Loucy (cell line): Measurements from ENCODE around the gene DTNBP1.
"Not testable (repeated sequence)": the region's sequence is repeated elsewhere in the genome, so short reads cannot be mapped to it uniquely, and the experiment has no call there.

Source experiments
- H2AFZ ChIP-seq: fragments of 200-600 bp; sonication (generic); 2 replicates; pipeline ENCODE4 v1.6.0; 2016; ENCODE audit warnings: antibody characterized with exemption, mild to moderate bottlenecking, low read length, moderate library complexity
- H3F3A ChIP-seq: fragments of 200-600 bp; 2 replicates; pipeline ENCODE4 v1.6.0; 2016; ENCODE audit warnings: antibody characterized with exemption, low read depth, mild to moderate bottlenecking
- H3K27me3 ChIP-seq: fragments of 200-600 bp; sonication (generic); 2 replicates; pipeline ENCODE4 v1.6.1; 2014; ENCODE audit warnings: low read length, mild to moderate bottlenecking; ENCODE audit not compliant: insufficient read depth, poor library complexity, severe bottlenecking
- H3K36me3 ChIP-seq: fragments of 200-600 bp; sonication (generic); 2 replicates; pipeline ENCODE4 v1.6.1; 2016; ENCODE audit warnings: low read length; ENCODE audit not compliant: insufficient read depth
- H3K4me1 ChIP-seq: fragments of 200-600 bp; sonication (generic); 2 replicates; pipeline ENCODE4 v1.5.1; 2014; ENCODE audit warnings: low read length, mild to moderate bottlenecking; ENCODE audit not compliant: insufficient read depth, poor library complexity, severe bottlenecking
- H3K4me2 ChIP-seq: fragments of 200-600 bp; sonication (generic); 2 replicates; pipeline ENCODE4 v1.6.0; 2014; ENCODE audit warnings: antibody characterized with exemption, low read length, low read depth, mild to moderate bottlenecking; ENCODE audit not compliant: poor library complexity, severe bottlenecking
- H3K4me3 ChIP-seq: fragments of 200-600 bp; sonication (generic); 2 replicates; pipeline ENCODE4 v1.5.1; 2014; ENCODE audit warnings: low read length, mild to moderate bottlenecking, mixed read lengths; ENCODE audit not compliant: poor library complexity, severe bottlenecking
- H3K79me2 ChIP-seq: fragments of 200-600 bp; sonication (generic); 2 replicates; pipeline ENCODE4 v1.6.1; 2014; ENCODE audit warnings: low read length; ENCODE audit not compliant: insufficient read depth
- H3K9ac ChIP-seq: fragments of 200-600 bp; sonication (generic); 2 replicates; pipeline ENCODE4 v1.6.0; 2014; ENCODE audit warnings: mild to moderate bottlenecking, low read depth, low read length, moderate library complexity; ENCODE audit not compliant: poor library complexity, severe bottlenecking
- H3K9me2 ChIP-seq: fragments of 200-600 bp; sonication (generic); replicated peaks from 2 replicates; pipeline ENCODE4 v1.6.1; 2016; ENCODE audit warnings: low read depth, low read length, mixed read lengths
- H3K9me3 ChIP-seq: fragments of 200-600 bp; sonication (generic); 2 replicates; pipeline ENCODE4 v1.6.1; 2014; ENCODE audit warnings: mild to moderate bottlenecking, antibody characterized with exemption, low read length, low read depth; ENCODE audit not compliant: insufficient read depth
- H4K20me1 ChIP-seq: fragments of 200-600 bp; sonication (generic); 2 replicates; pipeline ENCODE4 v1.6.0; 2014; ENCODE audit warnings: antibody characterized with exemption, low read length, mild to moderate bottlenecking; ENCODE audit not compliant: insufficient read depth, poor library complexity, severe bottlenecking
- EZH2phosphoT487 ChIP-seq: fragments of 200-600 bp; IDR thresholded peaks from 2 replicates; pipeline ENCODE4 v1.6.1; 2018; ENCODE audit warnings: antibody characterized with exemption, mild to moderate bottlenecking, moderate library complexity, borderline replicate concordance
- TF ChIP-seq, protein P1 (sequence below): fragments of 200-600 bp; sonication (generic); conservative IDR thresholded peaks from 2 replicates; pipeline ENCODE4 v1.5.1; 2014; ENCODE audit warnings: mild to moderate bottlenecking, antibody characterized with exemption, low read length

The DTNBP1 gene

DNA sequence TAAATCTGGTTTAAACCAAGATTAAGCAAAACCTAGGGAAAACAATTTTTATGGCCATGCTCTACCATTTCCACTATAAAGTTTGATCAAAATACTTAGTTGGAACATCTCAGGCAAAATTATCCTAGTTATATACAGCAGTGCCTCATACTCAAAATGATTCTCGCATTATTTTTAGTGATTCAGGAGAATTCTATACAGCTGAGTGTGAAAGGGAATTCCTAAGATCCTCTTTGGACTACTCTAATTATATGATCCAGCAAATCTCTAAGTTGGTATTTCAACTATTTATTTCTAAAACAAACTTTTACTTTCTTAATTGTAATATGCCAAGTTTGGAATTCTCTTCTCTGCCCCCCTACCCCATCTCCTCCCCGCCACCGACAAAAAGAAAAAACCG is 8.6 kb downstream of the DTNBP1 start:
- no peak overlapping the region for H3K9ac ChIP-seq
- H3K9me3 ChIP-seq, result no peaks in the 10 kb centered on the region
- peak overlapping the region; percentile 17 for H3K4me2 ChIP-seq
- H2AFZ ChIP-seq, result no peak overlapping the region
- no peak for TF ChIP-seq EZH2phosphoT487
- TF ChIP-seq, protein P1, sequence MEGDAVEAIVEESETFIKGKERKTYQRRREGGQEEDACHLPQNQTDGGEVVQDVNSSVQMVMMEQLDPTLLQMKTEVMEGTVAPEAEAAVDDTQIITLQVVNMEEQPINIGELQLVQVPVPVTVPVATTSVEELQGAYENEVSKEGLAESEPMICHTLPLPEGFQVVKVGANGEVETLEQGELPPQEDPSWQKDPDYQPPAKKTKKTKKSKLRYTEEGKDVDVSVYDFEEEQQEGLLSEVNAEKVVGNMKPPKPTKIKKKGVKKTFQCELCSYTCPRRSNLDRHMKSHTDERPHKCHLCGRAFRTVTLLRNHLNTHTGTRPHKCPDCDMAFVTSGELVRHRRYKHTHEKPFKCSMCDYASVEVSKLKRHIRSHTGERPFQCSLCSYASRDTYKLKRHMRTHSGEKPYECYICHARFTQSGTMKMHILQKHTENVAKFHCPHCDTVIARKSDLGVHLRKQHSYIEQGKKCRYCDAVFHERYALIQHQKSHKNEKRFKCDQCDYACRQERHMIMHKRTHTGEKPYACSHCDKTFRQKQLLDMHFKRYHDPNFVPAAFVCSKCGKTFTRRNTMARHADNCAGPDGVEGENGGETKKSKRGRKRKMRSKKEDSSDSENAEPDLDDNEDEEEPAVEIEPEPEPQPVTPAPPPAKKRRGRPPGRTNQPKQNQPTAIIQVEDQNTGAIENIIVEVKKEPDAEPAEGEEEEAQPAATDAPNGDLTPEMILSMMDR, result no peak
- peaks cover 44% of the 10 kb centered on the region for H3K4me1 ChIP-seq
- H3K79me2 ChIP-seq, result peaks cover 51% of the 10 kb centered on the region
- H3K36me3 ChIP-seq, result peaks cover 5% of the 10 kb centered on the region; the same call in 1 of the 2 replicates
- peaks cover 18% of the 10 kb centered on the region for H4K20me1 ChIP-seq
- no peaks in the 10 kb centered on the region for H3K9me2 ChIP-seq
- no peak overlapping the region for H3K4me3 ChIP-seq
- H3K27me3 ChIP-seq, result no peaks in the 10 kb centered on the region
- H3F3A ChIP-seq, result peaks cover 4% of the 10 kb centered on the region; the same call in 1 of the 2 replicates

DNA sequence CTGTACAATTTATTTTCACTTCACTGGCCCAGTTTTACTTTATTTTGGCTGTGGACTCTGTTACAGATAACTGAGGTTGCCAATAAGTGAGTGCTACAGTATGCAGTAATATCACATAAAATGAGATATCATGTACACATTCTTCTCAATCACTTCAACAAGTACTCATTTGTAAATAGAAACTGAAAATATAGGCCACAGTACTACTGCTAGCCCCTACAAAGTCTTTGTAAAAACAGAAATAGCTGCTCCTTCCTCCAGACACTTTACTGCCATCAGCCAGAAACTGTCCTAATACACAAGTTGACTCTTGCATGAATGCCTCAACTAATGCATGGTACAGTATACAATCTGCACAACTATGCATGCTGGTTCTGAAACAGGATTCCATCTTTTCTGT is 9.2 kb downstream of the DTNBP1 start:
- Histone ChIP-seq H3K36me3 (peaks cover 11% of the 10 kb centered on the region; the same call in 1 of the 2 replicates), H3K4me3 (no peak overlapping the region), H4K20me1 (peaks cover 12% of the 10 kb centered on the region)

DNA sequence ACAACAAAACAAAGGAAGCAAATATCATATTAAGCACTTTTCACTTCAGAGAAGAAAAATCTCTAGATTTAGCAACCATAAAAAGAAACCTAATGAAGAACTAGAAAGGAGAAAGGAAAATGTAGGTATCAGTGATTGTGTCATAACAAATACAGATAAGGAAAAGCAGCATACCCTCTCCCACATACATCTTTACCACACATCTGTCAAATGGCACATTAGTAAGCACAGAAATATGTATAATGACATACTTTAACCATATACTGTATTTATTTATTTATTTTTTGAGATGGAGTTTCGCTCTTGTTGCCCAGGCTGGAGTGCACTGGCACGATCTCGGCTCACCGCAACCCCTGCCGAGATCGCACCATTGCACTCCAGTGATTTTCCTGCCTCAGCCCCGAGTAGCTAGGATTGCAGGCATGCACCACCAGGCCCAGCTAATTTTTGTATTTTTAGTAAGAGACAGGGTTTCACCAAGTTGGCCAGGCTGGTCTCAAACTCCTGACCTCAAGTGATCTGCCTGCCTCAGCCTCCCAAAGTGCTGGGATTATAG is 12.7 kb downstream of the DTNBP1 start:
- not testable (repeated sequence) for H4K20me1 ChIP-seq, H2AFZ ChIP-seq
- H3K79me2 ChIP-seq, result peaks cover 41% of the 10 kb centered on the region

More for the DNA sequence above, 9.2 kb downstream of the DTNBP1 start:
- no peaks in the 10 kb centered on the region for H3K9me3 ChIP-seq
- H2AFZ ChIP-seq, result no peak overlapping the region
- peaks cover 37% of the 10 kb centered on the region for H3K4me1 ChIP-seq
- peaks cover 4% of the 10 kb centered on the region; the same call in 1 of the 2 replicates for H3F3A ChIP-seq
- peaks cover 44% of the 10 kb centered on the region for H3K79me2 ChIP-seq
- no peaks in the 10 kb centered on the region for H3K27me3 ChIP-seq
- no peaks in the 10 kb centered on the region for H3K9me2 ChIP-seq
- peak overlapping the region; percentile 17 for H3K4me2 ChIP-seq
- H3K9ac ChIP-seq, result no peak overlapping the region
- TF ChIP-seq, protein P1, result no peak

DNA sequence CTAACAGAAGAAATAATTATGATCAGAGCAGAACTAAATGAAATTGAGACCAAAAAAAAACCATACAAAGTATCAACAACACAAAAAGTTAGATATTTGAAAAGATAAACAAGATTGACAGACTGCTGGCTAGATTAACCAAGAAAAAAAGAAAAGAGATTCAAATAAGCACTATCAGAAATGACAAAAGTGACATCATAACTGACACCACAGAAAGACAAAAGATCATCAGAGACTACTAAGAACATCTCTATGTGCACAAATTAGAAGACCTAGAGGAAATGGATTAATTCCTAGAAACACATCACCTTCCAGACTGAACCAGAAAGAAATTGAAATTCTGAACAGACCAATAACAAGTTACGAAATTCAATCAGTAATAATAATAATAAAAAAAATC is 17.9 kb downstream of the DTNBP1 start:
- no peak overlapping the region for H3K4me2 ChIP-seq
- peaks cover 48% of the 10 kb centered on the region for H3K79me2 ChIP-seq
- peaks cover 33% of the 10 kb centered on the region for H3K36me3 ChIP-seq
- H4K20me1 ChIP-seq, result no peaks in the 10 kb centered on the region
- H3F3A ChIP-seq, result no peaks in the 10 kb centered on the region
- TF ChIP-seq, protein P1, result no peak
- no peak for TF ChIP-seq EZH2phosphoT487
- H3K9ac ChIP-seq, result no peak overlapping the region
- H3K27me3 ChIP-seq, result peaks cover 4% of the 10 kb centered on the region
- H3K9me2 ChIP-seq, result no peaks in the 10 kb centered on the region
- peaks cover 19% of the 10 kb centered on the region for H3K9me3 ChIP-seq
- no peaks in the 10 kb centered on the region for H3K4me1 ChIP-seq
- no peak overlapping the region for H2AFZ ChIP-seq
- no peak overlapping the region for H3K4me3 ChIP-seq

More for the DNA sequence above, 12.7 kb downstream of the DTNBP1 start:
- H3K4me2 ChIP-seq, H3K27me3 ChIP-seq, H3K9me2 ChIP-seq, H3K9me3 ChIP-seq, H3K4me3 ChIP-seq, H3K9ac ChIP-seq, H3F3A ChIP-seq: not testable (repeated sequence)
- peaks cover 10% of the 10 kb centered on the region for H3K4me1 ChIP-seq
- peaks cover 20% of the 10 kb centered on the region for H3K36me3 ChIP-seq
